Esophagus muscularis mucosa (tissue), 4 donors: Measurements from ENCODE around the gene CTDP1. TPM values are rescaled to one million over a fixed set of nuclear protein-coding genes. Genes with fewer than 3 reads are reported as not detected.

Source experiments
- DNase-seq: peaks from one replicate; pipeline ENCODE4 v3.0.0-alpha.2; 2017; ENCODE audit errors: extremely low spot score
- H3K27ac ChIP-seq, 4 donors: fragments of 200-600 bp; sonication (generic); replicated peaks in 1 of 4; 1 replicate in 3 of 4; 2 replicates in 1 of 4; pipeline ENCODE4 v1.5.1; 2016 to 2019; ENCODE audit warnings: mild to moderate bottlenecking in 1 of 4
- H3K27me3 ChIP-seq, 4 donors: fragments of 200-600 bp; sonication (generic); one replicate each; pipeline versions ENCODE4 v1.5.1 to v1.6.0; 2016 to 2019
- H3K36me3 ChIP-seq, 4 donors: fragments of 200-600 bp; sonication (generic); one replicate each; pipeline ENCODE4 v1.5.1; 2016 to 2019
- H3K4me1 ChIP-seq, 4 donors: fragments of 200-600 bp; sonication (generic); one replicate each; pipeline ENCODE4 v1.5.1; 2016 to 2019
- H3K4me3 ChIP-seq, 4 donors: fragments of 200-600 bp; sonication (generic); 1 replicate in 2 of 4; 2 replicates in 2 of 4; pipeline ENCODE4 v1.5.1; 2016 to 2019; ENCODE audit warnings: mild to moderate bottlenecking in 4 of 4, moderate library complexity in 1 of 4
- H3K9me3 ChIP-seq, 4 donors: fragments of 200-600 bp; sonication (generic); 1 replicate in 3 of 4; 2 replicates in 1 of 4; pipeline ENCODE4 v1.5.1; 2016 to 2019
- EP300 ChIP-seq: sonication (generic); formaldehyde crosslinking; IDR thresholded peaks from one replicate; pipeline ENCODE4 v1.6.1; 2017; ENCODE audit warnings: antibody characterized with exemption
- POLR2A ChIP-seq: fragments of 450-650 bp; IDR thresholded peaks from one replicate; pipeline ENCODE4 v1.6.1; 2017; ENCODE audit warnings: antibody characterized with exemption, moderate library complexity, mild to moderate bottlenecking, low read depth
- POLR2AphosphoS5 ChIP-seq, 2 donors: sonication (generic); formaldehyde crosslinking; IDR thresholded peaks; one replicate each; pipeline ENCODE4 v1.6.1; 2017; ENCODE audit warnings: antibody characterized with exemption in 2 of 2
- WGBS: methylation state at CpG from one replicate; pipeline ENCODE4 v1.1.5; 2018; 5-methylcytosine and 5-hydroxymethylcytosine counted together
- intact Hi-C: fragments of 100-400 bp; cut with DNase I; formaldehyde crosslinking; loops from one replicate; pipeline ENCODE4 v1.15.1; 2023
- total RNA-seq, 4 donors: library from RNA; depleted of rRNA; stranded (reverse); fragments of >200 nt; gene quantifications; one replicate each; pipeline versions ENCODE4 v1.1.0 to v1.2.1, GENCODE V29; 2016
- TF ChIP-seq, protein P1 (sequence below), 3 experiments: fragments of 200-600 bp in 2 of 3; fragments of 450-650 bp in 1 of 3; sonication (generic) in 2 of 3; IDR thresholded peaks; one replicate each; pipeline ENCODE4 v1.5.1; 2017 to 2019; ENCODE audit warnings: antibody characterized with exemption in 3 of 3, mild to moderate bottlenecking in 2 of 3, moderate library complexity in 1 of 3

CTDP1 gene
- total RNA-seq, 4 donors from 2014 or later, result 22.0 to 28.5 (median 24.5) TPM

GRCh38 chr18:79720359-79720733, 40.7 kb downstream of the CTDP1 start:
- no peaks in the 10 kb centered on the region for H3K9me3 ChIP-seq
- WGBS, result 90% methylated on average over 14 of the region's 14 CpGs
- H3K27ac ChIP-seq, result no peak overlapping the region
- intact Hi-C loops, result no loop called here
- H3K4me3 ChIP-seq, result no peak overlapping the region
- no peaks in the 10 kb centered on the region for H3K4me1 ChIP-seq
- no peaks in the 10 kb centered on the region for H3K27me3 ChIP-seq
- peaks cover 36 to 96% (median 81%) of the 10 kb centered on the region in 4 donors for H3K36me3 ChIP-seq
- no peak for DNase-seq
- TF ChIP-seq POLR2AphosphoS5 (IDR thresholded peaks at IDR 0.05) (no peak), POLR2A (no peak), EP300 (no peak)
- TF ChIP-seq, protein P1, sequence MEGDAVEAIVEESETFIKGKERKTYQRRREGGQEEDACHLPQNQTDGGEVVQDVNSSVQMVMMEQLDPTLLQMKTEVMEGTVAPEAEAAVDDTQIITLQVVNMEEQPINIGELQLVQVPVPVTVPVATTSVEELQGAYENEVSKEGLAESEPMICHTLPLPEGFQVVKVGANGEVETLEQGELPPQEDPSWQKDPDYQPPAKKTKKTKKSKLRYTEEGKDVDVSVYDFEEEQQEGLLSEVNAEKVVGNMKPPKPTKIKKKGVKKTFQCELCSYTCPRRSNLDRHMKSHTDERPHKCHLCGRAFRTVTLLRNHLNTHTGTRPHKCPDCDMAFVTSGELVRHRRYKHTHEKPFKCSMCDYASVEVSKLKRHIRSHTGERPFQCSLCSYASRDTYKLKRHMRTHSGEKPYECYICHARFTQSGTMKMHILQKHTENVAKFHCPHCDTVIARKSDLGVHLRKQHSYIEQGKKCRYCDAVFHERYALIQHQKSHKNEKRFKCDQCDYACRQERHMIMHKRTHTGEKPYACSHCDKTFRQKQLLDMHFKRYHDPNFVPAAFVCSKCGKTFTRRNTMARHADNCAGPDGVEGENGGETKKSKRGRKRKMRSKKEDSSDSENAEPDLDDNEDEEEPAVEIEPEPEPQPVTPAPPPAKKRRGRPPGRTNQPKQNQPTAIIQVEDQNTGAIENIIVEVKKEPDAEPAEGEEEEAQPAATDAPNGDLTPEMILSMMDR (IDR thresholded peaks at IDR 0.05), result no peak

DNA sequence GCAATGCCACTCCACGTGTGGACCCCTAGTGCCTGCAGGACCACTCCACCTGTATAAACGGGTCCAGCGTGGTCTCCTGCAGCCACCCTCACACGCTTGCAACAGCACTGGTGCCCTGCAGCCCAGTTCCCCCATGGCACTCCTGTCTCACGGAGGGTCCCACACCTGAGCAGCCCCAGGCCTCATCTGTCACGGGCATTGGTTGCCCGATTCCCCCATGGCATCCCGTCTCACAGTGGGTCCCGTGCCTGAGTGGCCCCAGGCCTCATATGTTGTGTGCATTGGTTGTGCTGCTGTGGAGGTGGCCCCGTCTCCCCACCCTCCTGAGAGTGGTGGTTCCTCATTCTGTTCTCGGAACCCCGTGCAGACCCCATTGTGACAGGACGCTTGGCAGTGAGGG, 43.4 kb downstream of the CTDP1 start:
- DNase-seq, result no peak
- peaks cover 0 to 4% (median 0%) of the 10 kb centered on the region in 4 donors for H3K4me1 ChIP-seq
- H3K4me3 ChIP-seq, result no peak overlapping the region
- TF ChIP-seq, protein P1 (IDR thresholded peaks at IDR 0.05), result no peak
- TF ChIP-seq POLR2A, result no peak
- TF ChIP-seq POLR2AphosphoS5 (IDR thresholded peaks at IDR 0.05), result no peak
- no peak for TF ChIP-seq EP300
- intact Hi-C loops, result no loop called here
- H3K27ac ChIP-seq, result no peak overlapping the region
- peaks cover 13 to 83% (median 63%) of the 10 kb centered on the region in 4 donors for H3K36me3 ChIP-seq
- H3K9me3 ChIP-seq, result no peaks in the 10 kb centered on the region
- 96% methylated on average over 8 of the region's 13 CpGs for WGBS
- H3K27me3 ChIP-seq, result no peaks in the 10 kb centered on the region

- Histone ChIP-seq H3K36me3 (peaks cover 7 to 83% (median 63%) of the 10 kb centered on the region in 4 donors), H3K9me3 (no peaks in the 10 kb centered on the region), H3K27ac (no peak overlapping the region), H3K4me3 (no peak overlapping the region), H3K4me1 (peaks cover 0 to 4% (median 0%) of the 10 kb centered on the region in 4 donors), H3K27me3 (no peaks in the 10 kb centered on the region)
- intact Hi-C loops, result no loop called here
- no peak for TF ChIP-seq POLR2AphosphoS5 (IDR thresholded peaks at IDR 0.05)
- TF ChIP-seq, protein P1 (IDR thresholded peaks at IDR 0.05), result no peak
- TF ChIP-seq EP300, result no peak
- TF ChIP-seq POLR2A, result no peak
- WGBS, result 84% methylated on average over 11 of the region's 11 CpGs
- DNase-seq, result no peak
These were observed 44.0 kb downstream of the CTDP1 start for GRCh38 chr18:79723628-79724027.

DNA sequence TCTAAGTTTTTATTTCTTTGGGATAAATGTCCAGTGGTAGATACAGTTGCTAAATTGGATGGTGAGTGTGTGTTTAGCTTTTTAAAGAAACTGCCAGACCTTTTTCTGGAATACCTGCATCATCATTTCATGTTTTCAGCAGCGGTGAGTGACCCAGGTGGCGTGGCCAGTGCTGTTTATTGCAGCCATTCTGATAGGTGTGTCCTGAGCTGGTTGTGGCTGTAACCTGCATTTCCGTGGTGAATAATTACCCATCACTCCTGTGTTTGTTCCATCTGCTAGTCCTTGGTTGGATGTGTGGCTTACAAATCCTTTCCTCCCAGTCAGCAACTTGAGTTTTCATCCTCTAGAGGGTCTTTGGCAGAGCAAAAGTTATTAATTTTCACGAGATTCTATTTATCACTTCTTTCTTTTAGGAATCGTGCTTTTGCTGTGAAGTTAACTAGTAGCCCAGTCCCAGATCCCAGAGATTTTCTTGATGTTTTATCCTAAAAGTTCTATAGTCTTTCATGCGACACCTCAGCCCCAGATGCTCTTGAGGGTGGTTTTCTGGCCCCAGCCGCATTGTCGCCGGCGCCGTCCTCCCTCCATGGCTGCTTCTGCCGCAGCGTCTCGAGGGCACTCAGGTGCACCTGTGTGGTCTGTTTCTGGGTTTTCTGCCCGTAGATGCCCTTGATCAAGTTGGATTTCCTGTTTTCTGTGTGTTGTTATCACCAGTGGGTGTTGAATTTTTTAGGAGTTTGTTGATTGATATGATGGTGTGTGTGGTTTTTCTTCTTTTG, 44.9 kb downstream of the CTDP1 start:
- DNase-seq, result no peak
- no peak for TF ChIP-seq POLR2AphosphoS5 (IDR thresholded peaks at IDR 0.05)
- Histone ChIP-seq H3K36me3 (peaks cover 11 to 83% (median 63%) of the 10 kb centered on the region in 4 donors), H3K4me3 (no peak overlapping the region), H3K9me3 (no peaks in the 10 kb centered on the region), H3K4me1 (peaks cover 0 to 4% (median 0%) of the 10 kb centered on the region in 4 donors), H3K27ac (no peak overlapping the region), H3K27me3 (no peaks in the 10 kb centered on the region)
- WGBS, result 98% methylated on average over 15 of the region's 15 CpGs
- intact Hi-C loops, result no loop called here

- H3K27me3 ChIP-seq, result no peaks in the 10 kb centered on the region
- no peak for DNase-seq
- intact Hi-C loops, result no loop called here
- WGBS, result 85% methylated on average over 15 of the region's 15 CpGs
- peaks cover 0 to 4% (median 0%) of the 10 kb centered on the region in 4 donors for H3K4me1 ChIP-seq
- no peaks in the 10 kb centered on the region for H3K9me3 ChIP-seq
- no peak overlapping the region for H3K27ac ChIP-seq
- no peak overlapping the region for H3K4me3 ChIP-seq
- no peak for TF ChIP-seq POLR2AphosphoS5 (IDR thresholded peaks at IDR 0.05)
- TF ChIP-seq, protein P1 (IDR thresholded peaks at IDR 0.05), result no peak
- no peak for TF ChIP-seq EP300
- no peak for TF ChIP-seq POLR2A
- H3K36me3 ChIP-seq, result peaks cover 16 to 83% (median 64%) of the 10 kb centered on the region in 4 donors
These were observed 45.9 kb downstream of the CTDP1 start for GRCh38 chr18:79725486-79725885.
